GM19452 (cell line): ENCODE measurements around the gene GPR42.

Source experiments
- ATAC-seq: cut with Tn5 transposase; IDR thresholded peaks from one replicate; pipeline ENCODE4 v1.9.1; 2021; ENCODE audit not compliant: unreplicated experiment

GPR42 gene

DNA sequence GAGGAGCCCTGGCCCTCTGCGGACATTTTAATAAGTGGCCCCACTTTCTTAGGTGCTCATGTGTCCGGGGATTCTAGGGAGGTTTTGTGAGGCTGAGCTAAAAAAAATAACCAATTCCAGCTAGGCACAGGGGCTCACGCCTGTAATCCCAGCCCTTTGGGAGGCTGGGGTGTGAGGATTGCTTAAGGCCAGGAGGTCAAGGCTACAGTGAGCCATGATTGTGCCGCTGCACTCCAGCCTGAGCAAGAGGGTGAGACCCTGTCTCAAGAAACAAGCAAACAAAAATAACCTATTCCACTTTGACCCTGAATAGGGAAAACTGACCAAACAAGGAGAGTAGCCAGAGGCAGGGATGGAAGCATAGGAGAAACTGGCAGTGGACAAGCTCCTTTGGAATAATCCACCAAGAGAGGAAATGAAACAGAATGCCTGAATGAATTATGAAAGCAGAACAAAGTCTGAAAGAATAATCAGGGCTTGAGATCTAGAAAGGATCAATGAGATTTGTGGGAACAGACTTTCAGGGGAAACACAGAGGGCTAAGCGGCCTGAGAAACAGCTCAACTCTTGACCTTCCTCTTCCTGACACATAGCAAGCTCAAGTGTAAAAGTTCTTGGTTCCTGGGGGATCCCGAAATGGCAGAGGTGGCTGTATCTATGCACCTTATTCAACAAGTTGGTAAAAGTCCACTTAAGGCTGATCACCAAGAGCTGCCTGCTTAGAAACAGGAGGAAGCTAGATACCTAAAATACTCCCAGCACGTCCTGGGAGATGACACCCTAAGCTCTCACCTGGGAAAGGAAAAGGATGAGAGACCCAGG is 47.1 kb downstream of the GPR42 start:
- ATAC-seq, result no peak

DNA sequence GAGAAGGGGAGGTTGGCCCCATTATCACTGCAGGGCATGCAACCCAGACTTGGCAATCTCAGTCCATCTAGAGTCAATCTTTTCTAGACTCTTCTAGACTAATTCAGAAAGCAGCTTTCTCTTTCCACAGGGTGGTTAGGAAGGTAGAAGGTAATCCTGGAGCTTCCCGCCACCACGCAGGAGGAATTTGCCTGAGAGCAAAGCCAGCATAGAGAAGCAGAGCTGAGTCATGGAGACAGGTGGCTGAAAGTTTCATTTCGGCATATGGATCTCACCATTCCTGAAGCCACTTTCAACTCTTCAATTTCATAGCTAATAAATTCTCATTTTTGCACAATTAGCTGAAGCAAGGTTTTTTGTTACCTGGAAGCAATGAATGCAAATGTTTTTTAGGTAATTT is 48.2 kb downstream of the GPR42 start:
- ATAC-seq, result no peak

DNA sequence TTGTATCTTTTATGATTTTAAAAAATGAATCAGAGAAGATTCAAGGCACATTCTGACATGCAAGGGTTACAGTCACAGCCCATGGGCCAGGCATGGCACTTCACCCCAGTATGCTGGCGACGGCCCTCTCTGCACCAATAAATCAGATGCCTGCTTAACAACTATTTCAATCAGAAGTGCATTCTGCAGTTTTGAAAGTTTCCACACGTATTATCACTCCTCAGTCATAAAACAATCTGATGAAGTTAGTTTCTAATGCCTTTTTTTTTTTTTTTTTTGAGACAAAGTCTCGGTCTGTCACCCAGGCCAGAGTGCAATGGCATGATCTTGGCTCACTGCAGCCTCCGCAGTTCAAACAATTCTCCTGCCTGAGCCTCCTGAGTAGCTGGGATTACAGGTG is 48.9 kb downstream of the GPR42 start:
- ATAC-seq, result no peak

DNA sequence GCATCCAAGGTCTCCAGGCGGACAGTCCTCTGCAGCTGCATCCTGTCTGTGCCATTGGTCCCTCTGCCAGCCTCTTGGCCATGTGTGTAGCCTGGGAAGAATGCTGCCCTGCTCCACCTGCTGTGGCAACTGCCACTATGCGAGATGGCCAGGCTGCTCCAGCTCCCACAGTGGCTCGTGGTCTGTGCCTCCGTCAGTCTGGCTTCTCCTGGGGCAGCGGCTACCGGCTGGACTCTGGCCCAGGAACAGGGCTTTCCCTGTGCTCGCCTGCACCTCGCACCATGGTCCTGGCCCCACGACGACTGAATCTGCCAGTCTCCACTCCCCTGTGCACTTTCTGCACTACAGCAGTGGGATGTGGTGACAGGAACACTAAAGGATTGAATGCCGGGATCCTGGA is 50.5 kb downstream of the GPR42 start:
- no peak for ATAC-seq
